Measurements from ENCODE around the gene TOPBP1.

DNA sequence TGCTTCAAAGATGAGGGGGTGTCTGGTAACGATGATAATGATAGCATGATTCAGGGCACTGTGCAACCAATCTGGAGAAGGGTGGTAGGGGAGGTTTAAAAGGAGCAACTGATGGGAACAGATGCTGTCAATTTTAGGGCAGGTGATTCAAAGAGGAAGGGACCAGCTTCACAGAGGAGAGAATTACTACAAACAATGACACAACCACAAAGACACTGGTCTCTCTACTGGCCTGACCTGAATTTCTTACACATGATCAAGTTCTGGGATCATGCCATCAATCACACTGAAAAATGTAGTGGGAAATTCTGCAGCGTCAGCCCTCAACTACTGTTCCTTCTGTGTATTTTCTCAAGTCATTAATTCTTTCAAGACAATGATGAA lies 90.8 kb downstream of the TOPBP1 start:
- TF ChIP-seq EZH2 (IDR thresholded peaks at IDR 0.05; ENCODE audit: insufficient read depth, low read length), result no peak
- TF ChIP-seq, protein P1, sequence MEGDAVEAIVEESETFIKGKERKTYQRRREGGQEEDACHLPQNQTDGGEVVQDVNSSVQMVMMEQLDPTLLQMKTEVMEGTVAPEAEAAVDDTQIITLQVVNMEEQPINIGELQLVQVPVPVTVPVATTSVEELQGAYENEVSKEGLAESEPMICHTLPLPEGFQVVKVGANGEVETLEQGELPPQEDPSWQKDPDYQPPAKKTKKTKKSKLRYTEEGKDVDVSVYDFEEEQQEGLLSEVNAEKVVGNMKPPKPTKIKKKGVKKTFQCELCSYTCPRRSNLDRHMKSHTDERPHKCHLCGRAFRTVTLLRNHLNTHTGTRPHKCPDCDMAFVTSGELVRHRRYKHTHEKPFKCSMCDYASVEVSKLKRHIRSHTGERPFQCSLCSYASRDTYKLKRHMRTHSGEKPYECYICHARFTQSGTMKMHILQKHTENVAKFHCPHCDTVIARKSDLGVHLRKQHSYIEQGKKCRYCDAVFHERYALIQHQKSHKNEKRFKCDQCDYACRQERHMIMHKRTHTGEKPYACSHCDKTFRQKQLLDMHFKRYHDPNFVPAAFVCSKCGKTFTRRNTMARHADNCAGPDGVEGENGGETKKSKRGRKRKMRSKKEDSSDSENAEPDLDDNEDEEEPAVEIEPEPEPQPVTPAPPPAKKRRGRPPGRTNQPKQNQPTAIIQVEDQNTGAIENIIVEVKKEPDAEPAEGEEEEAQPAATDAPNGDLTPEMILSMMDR (IDR thresholded peaks at IDR 0.05; ENCODE audit: insufficient read depth, low read depth, low read length), result no peak
